Measurements from ENCODE around the gene PLCB1. TPM values are rescaled to one million over a fixed set of nuclear protein-coding genes. Genes with fewer than 3 reads are reported as not detected.

Gene PLCB1
- total RNA-seq, 1 experiment from 2014 or later: 0.06 TPM

DNA sequence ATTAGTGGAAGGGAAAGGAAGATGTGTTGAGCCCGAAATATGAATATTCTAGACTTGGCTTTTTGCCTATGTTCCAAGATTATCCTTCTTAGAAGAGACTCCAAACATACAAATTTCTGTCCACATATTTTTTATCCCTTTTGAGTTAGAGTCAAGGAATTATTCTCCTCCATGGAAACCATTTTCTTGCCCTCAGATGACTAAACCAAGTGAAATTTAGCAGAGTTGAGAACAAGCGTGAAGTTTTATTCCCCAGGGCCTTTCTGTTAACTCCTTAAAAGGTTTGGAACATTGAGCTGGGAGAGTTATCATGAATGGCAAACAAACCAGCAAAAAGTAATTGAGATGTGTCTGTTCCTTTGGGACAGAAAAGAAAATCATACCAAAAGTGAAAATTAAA, 650.7 kb downstream of the PLCB1 start:
- DNase-seq (ENCODE audit: low read depth): peak; percentile 82

GRCh38 chr20:8783734-8784133, 651.7 kb downstream of the PLCB1 start:
- DNase-seq (ENCODE audit: low read depth): no peak

DNA sequence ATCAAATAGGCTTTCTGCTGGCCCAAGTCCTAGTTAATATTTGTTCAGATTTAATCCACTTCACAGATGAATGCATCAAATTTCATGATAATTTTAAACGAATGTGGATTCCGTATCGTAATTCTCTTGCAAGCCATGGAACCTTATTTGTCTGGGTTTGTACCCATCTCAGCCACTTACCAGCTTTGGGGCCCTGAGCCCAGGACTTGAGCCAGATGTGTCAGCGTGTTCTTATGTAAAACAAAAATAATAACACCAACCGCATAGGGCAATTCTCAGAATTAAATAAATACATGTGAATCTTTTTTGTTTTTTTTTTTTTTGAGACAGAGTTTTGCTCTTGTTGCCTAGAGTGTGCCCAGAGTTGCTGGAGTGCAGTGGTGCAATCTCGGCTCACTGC, 654.3 kb downstream of the PLCB1 start:
- DNase-seq (ENCODE audit: low read depth): no peak

DNA sequence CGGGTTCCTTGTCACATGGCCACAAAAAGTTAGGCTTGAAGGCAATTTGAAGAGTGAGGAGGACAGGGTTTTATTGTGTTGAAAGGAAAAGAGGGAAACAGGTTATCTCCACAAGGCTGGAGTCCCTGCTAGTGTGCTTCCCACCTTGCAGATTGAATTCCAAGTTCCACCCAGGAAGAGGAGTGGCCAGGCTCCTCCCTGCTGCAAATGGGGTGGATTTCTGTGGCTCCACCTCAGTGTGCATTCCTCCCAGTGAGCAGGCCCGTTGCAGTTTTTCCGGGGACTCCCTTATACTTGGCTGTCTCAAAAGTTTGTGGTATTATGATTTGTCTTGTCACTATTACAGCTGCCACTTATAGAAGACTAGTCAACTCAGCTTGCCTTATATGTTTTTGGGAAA, 655.0 kb downstream of the PLCB1 start:
- DNase-seq (ENCODE audit: low read depth): no peak

DNA sequence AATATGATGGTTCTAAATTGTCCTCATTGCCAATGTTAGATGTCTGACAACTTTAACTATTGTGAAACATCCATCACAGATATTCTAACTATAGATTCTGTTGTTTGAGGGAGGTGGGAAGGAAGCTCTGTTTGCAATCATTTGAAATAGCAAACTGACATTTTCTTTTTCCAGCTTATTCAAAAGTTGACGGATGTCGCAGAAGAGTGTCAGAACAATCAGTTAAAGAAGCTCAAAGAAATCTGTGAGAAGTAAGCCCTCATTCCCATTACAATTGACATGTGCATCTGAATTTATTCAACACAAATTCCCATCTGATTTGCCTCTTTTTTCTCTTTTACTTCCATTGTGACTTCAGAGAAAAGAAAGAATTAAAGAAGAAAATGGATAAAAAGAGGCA, 656.2 kb downstream of the PLCB1 start:
- DNase-seq (ENCODE audit: low read depth): no peak

DNA sequence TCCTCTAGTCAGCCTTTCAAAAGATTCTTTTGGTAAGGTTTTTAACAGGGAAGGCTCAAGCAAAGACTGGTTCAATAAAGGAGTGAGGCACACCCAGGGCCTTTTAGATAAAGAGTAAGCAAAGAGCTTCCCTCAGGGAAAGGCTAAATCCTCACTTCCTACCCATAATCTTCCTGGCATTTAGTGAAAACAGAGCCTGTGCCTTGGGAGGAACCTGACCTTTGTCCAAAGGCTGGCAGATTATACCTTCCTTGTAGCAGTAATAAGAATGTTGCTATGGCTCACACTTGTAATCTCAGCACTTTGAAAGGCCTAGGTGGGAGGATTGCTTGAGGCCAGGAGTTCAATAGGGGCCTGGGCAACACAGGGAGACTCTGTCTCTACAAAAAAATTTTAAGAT, 656.8 kb downstream of the PLCB1 start:
- DNase-seq (ENCODE audit: low read depth): no peak

DNA sequence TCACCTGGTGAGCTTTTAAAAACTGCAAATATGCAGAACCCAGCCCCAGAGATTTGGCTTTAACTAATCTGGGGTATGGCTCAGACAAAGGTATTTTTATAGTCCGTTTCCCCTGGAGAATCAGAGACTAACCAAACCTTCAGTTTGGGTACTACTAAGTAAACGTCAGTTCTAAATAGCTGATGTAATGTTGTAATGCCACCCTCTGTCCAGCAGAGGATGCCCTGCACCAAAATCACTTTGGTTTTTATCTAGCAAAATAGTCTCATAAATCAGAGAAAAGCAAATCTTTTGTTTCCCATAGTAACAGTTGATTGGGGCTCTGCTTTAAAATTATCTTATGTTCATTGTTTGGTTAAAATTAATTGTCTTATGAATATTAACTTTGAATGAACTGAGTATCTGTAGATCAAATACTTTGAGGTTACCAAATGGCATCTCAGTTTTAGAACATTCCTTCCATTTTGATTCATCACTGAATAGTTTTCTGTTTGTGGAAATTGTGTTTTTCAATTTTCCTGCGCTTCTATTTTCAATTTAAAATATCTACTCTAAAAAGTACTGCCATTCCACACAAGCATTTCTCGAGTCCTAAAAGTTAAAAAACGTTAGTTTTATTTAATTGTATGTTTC, 658.5 kb downstream of the PLCB1 start:
- DNase-seq (ENCODE audit: low read depth): peak; percentile 51

DNA sequence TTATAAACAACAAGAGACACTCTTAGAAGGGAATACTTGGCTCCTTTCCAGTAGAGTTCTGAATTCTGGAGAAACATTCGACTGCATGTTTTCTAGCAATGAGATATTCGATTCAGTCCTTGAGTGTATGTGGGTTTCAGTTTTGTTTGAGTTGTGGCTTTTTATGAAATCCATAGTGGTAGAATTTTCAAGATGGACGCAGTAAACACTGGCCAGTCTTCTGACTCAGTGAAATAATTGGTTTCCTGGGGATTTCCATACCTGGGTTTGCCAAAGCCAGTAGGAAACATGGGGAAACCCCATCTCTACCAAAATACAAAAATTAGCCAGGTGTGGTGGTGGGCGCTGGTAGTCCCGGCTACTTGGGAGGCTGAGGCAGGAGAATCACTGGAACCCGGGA, 663.3 kb downstream of the PLCB1 start:
- no peak for DNase-seq (ENCODE audit: low read depth)

GRCh38 chr20:8796088-8796660, 664.1 kb downstream of the PLCB1 start:
- no peak for DNase-seq (ENCODE audit: low read depth)

- peak; percentile 65 for DNase-seq (ENCODE audit: low read depth)
Observed at GRCh38 chr20:8798505-8798904, 666.4 kb downstream of the PLCB1 start.

DNA sequence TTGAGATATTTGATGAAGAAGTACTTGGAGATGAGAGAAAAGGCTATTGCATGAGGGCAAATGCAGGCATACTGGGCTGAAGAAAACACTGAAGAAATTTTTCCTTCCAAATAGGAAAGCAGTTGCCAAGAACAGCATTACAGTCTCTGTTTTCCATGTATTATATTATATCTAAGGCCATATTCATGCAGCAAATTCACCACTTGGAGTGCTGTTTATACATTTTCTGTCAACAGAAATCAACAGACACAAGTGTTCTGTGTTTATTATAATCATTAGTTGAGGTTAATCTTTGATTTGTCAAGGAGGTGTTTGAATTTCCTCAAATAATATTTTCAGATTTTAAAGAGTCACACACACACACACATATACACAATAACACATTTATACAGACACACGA, 668.0 kb downstream of the PLCB1 start:
- no peak for DNase-seq (ENCODE audit: low read depth)

GRCh38 chr20:8801686-8802085, 669.6 kb downstream of the PLCB1 start:
- no peak for DNase-seq (ENCODE audit: low read depth)

DNA sequence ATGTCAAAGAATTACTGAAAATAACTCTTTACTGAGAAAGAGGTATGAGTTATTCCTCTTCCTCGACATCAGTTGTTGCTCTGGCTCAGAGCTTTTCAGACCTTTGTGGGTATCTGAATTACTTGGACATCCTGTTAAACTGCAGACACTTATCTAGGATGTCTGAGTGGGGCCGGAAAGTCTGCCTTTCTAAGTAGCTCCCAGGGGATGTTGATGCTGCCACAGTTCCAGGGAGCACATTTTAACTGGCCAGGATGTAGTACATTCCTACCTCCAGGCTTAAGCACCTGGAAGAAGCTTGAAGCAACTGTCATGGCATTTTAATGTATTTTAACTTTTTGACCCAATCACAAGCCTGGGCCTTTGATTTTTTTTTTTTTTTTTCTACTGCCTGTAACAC, 671.0 kb downstream of the PLCB1 start:
- no peak for DNase-seq (ENCODE audit: low read depth)

DNA sequence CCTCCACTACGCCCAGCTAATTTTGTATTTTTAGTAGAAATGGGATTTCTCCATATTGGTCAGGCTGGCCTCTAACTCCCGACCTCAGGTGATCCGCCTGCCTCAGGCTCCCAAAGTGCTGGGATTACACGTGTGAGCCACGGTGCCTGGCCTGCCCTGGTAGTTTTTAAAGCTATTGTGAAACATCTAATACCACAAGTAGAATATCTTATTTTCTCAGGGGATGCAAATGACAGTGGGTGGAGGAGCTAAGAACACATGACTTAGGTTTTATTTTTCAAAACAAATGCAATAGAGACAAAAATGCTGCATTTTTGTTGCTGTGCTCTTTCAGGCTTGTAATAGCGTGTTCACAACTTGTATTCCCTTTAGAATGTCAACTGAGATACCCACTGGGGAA, 671.9 kb downstream of the PLCB1 start:
- no peak for DNase-seq (ENCODE audit: low read depth)

DNA sequence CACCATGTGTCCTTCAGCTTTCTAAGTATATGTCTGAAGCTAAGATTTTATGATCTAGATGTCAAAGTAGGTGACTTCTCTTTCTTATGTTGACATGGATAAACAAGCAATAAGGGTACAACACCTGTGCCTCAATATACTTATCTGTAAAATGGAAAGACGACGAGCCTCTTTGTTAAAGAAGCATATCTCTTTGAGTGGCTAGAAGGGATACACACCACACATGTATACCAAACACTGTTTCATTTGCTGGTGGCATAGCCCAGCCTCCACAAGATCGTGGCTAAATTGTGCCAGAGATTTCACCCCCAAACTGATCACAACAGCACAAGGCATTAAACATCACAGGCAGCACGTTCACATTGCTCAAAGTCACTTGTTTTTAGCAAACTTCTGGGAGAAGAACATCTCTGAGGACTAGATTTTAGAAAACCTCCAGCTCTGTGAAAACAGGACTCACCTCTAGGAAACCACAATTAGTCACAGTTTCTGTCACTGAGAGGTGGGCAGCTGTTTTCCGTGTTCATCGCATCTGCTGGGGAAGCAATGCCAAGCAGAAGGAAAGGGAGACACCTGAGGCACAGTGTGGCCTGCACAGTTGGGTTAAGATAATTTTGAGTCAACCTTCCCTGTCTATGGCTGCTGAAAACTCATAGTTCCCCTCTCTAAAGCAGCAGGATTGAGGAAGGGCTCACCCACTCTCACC, 673.8 kb downstream of the PLCB1 start:
- no peak for DNase-seq (ENCODE audit: low read depth)

DNA sequence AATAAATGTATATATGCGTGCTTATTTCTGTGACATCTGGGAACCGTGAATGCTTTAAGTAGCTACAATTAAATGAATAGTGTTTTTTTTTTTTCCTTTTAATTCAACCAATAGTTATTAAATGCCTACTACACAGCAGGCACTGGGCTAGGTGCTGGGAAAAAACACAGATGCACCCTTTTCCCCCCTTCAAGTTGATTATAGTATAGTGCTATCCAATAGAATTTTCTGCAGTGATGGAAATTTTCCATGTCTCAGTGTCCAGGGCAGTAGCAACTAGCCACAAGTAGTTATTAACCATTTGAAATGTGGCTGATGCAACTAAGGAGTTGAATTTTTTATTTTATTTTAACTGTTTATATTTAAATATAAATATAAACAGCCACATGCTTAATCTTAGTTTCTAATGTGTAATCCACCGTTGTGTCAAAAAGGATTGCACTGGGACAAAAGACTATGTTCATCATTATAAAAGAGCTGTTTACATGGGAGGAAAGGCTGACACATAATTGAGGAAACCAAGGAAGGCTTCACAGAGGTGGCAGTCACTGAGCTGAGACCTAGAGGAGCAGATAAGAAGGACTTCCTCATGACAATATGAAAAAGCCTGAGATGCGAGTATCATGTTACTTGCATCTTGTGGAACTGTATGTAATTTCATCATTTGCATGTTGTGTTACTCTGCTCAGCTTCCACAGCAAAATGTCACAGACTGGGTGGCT, 675.6 kb downstream of the PLCB1 start:
- no peak for DNase-seq (ENCODE audit: low read depth)

DNA sequence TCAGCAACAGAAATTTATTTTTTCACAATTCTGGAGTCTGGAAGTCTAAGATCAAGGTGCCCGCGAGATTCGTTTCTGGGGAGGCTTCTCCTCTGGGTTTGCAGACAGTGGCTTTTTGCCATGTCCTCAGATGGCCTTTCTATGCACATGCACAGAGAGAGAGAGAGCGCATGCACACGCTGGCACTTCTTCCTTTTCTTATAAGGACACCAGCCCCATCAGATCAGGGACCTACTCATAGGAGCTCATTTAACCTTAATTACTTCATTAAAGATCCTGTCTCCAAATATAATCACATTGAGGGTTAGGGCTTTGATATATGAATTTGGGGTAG, 676.1 kb downstream of the PLCB1 start:
- no peak for DNase-seq (ENCODE audit: low read depth)

GRCh38 chr20:8809107-8809953, 677.3 kb downstream of the PLCB1 start:
- DNase-seq (ENCODE audit: low read depth): no peak

DNA sequence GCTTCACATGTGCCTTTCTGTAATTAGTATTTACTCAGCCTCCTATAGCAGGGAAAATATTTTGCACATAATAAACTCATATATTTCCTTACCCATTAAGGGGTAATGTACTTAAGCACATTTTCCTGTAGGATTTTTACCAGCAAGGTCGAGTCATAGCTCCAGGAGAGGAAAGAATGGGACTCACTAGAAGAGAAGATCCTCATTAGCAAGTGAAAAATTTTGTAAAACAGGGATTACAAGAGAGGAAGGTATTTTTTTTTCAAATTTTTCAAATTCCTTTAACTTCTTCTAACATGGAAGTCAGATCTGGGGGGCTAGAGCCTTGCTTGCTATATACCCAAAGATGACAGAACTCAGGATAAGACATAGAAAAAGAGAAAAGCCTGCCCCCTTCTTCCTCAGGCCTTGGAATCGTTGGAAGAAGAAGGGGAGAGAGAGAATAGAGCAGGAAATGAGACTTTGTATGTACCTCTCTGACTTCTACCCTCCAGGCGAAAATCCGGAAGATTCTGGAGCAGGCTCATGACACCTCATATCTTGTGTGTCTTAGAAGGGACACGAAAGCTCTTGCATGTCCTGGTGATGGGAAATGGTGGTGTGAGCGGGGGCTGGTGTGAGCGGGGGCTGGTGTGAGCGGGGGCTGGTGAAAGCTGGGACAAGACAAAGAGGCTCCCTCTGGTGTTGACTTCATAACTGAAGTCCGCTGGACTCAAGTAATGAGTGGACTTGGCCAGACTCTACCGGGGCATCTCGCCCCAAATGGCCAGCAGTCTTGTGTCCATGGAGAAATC, 679.9 kb downstream of the PLCB1 start:
- no peak for DNase-seq (ENCODE audit: low read depth)

- DNase-seq (ENCODE audit: low read depth): no peak
Observed at GRCh38 chr20:8812817-8813216, 680.8 kb downstream of the PLCB1 start.

DNA sequence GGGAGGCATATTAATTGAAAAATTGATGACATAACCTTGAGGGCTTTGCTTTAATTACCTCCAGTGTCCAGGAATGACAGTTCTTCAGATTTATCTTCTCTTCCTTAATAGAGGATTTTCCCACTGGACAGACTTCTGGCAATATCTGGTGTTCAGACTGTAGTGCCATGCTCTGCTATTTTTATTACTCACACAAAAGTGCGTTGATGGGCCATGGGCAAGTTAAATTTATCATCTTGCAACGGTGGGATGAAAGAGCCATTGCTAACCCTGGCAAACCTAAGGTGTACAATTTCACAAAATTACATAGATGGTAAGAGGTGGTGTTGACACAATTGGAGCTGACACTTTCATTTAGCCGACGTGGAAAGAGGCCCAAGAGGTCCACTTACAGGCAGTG, 683.1 kb downstream of the PLCB1 start:
- no peak for DNase-seq (ENCODE audit: low read depth)
